Activated CD8-positive, alpha-beta T cell treated with anti-CD3 and anti-CD28 coated beads for 36 hours (primary cell): Measurements from ENCODE around the gene SPSB1. TPM values are rescaled to one million over a fixed set of nuclear protein-coding genes. Genes with fewer than 3 reads are reported as not detected.

ENCODE experiments used
- ATAC-seq: fragments of 200-7000 bp; cut with Tn5 transposase; one replicate; pipeline ENCODE4 v1.10.0; 2021; ENCODE audit warnings: mild to moderate bottlenecking, moderate library complexity
- CTCF ChIA-PET: fragments of 350-600 bp; sonication (Branson Sonifier 250); formaldehyde crosslinking; loops from one replicate; lab custom pipeline; 2021; ENCODE audit warnings: antibody characterized with exemption; lab: Charles Lee
- POLR2A ChIA-PET: fragments of 350-600 bp; sonication (Branson Sonifier 250); formaldehyde crosslinking; loops from one replicate; lab custom pipeline; 2021; ENCODE audit warnings: antibody characterized with exemption; lab: Charles Lee
- DNase-seq: peaks from one replicate; pipeline ENCODE4 v3.0.0-alpha.2; 2020
- H3K27ac Mint-ChIP-seq: one replicate; pipeline ENCODE4 v1.8.0; 2021; ENCODE audit warnings: mild to moderate bottlenecking, mixed read lengths
- H3K27me3 Mint-ChIP-seq: one replicate; pipeline ENCODE4 v1.8.0; 2021; ENCODE audit warnings: mixed read lengths
- H3K36me3 Mint-ChIP-seq: one replicate; pipeline ENCODE4 v1.8.0; 2021; ENCODE audit warnings: low read depth, mixed read lengths
- H3K4me1 Mint-ChIP-seq: one replicate; pipeline ENCODE4 v1.8.0; 2021; ENCODE audit warnings: low read depth, mixed read lengths
- H3K4me3 Mint-ChIP-seq: one replicate; pipeline ENCODE4 v1.8.0; 2021; ENCODE audit warnings: mild to moderate bottlenecking, moderate library complexity, mixed read lengths
- H3K9me3 Mint-ChIP-seq: one replicate; pipeline ENCODE4 v1.8.0; 2021; ENCODE audit warnings: mixed read lengths
- intact Hi-C: fragments of 100-400 bp; cut with micrococcal nuclease; formaldehyde crosslinking; loops from one replicate; pipeline ENCODE4 v1.10.0; 2022
- total RNA-seq, 2 experiments: library from RNA; stranded (reverse); gene quantifications; one replicate each; pipeline ENCODE4 v1.2.3, GENCODE V29; 2021
- TF ChIP-seq, protein P1 (sequence below): fragments of 200-600 bp; IDR thresholded peaks from one replicate; pipeline ENCODE4 v1.8.0; 2022; ENCODE audit warnings: antibody characterized with exemption, mild to moderate bottlenecking

Gene SPSB1
- total RNA-seq, 2 experiments from 2014 or later = 1.1 to 1.5 TPM

DNA sequence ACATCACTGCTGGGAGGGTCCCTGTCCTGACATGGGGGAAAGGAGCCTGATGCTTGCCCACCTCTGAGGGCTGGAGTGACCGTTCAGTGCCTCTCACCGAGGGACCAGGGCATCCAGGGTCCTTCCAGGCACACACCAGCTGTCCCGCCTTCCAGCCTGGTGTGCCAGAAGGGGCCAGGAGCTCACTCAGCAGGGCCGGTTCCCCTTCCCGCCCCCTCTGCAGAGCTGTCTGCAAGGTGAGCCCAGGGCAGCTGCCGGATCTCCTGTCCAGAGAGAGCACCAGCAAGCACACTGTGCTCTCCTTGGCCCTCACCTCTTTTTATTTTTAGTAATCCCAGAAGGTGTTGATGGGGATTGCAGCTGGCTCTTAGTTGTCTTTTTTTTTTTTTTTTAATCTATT is 41.2 kb upstream of the SPSB1 start:
- Mint-ChIP-seq H3K9me3 (no peaks in the 10 kb centered on the region), H3K36me3 (peaks cover 3% of the 10 kb centered on the region), H3K27me3 (no peaks in the 10 kb centered on the region), H3K4me1 (no peaks in the 10 kb centered on the region), H3K27ac (no peak overlapping the region), H3K4me3 (no peak overlapping the region)
- ChIA-PET CTCF (interaction anchor here (1.6 to 1.9 kb wide), 3 partner anchors 15 to 204 kb away, joined by 6 to 7 read pairs (median 7); no protein-coding TSS in a partner anchor), POLR2A (no interaction called here)
- DNase-seq (no peak), ATAC-seq (no peak)
- intact Hi-C loops = no loop called here
- TF ChIP-seq, protein P1, sequence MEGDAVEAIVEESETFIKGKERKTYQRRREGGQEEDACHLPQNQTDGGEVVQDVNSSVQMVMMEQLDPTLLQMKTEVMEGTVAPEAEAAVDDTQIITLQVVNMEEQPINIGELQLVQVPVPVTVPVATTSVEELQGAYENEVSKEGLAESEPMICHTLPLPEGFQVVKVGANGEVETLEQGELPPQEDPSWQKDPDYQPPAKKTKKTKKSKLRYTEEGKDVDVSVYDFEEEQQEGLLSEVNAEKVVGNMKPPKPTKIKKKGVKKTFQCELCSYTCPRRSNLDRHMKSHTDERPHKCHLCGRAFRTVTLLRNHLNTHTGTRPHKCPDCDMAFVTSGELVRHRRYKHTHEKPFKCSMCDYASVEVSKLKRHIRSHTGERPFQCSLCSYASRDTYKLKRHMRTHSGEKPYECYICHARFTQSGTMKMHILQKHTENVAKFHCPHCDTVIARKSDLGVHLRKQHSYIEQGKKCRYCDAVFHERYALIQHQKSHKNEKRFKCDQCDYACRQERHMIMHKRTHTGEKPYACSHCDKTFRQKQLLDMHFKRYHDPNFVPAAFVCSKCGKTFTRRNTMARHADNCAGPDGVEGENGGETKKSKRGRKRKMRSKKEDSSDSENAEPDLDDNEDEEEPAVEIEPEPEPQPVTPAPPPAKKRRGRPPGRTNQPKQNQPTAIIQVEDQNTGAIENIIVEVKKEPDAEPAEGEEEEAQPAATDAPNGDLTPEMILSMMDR = no peak

DNA sequence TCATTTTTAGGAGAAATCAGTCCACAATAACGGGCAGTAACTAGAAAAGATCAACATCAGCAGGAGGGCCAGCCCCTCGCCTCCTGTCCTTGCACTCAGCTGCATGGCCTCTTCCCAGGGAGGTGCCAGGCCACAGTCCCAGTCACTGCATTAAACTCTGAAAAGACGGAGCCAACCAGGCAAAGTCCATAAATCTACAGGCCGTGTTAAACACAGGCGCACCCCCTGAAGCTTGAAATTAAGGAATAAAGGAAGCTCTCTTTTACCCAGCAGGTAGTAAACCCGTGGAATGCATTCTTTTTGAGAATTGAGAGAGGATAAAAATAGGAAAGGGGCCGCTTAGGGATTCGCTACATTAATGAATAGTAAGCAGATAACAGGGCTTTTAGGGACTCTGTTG is 39.7 kb upstream of the SPSB1 start:
- CTCF ChIA-PET = interaction anchor here (1.2 to 1.9 kb wide), 5 partner anchors 14 to 203 kb away, joined by 3 to 7 read pairs (median 6); partner anchors contain the start of gene H6PD
- intact Hi-C loops = no loop called here
- TF ChIP-seq, protein P1 = no peak
- Mint-ChIP-seq H3K27me3 (no peaks in the 10 kb centered on the region), H3K27ac (no peak overlapping the region), H3K4me1 (peaks cover under 1% of the 10 kb centered on the region), H3K36me3 (peaks cover 2% of the 10 kb centered on the region), H3K4me3 (no peak overlapping the region), H3K9me3 (peaks cover under 1% of the 10 kb centered on the region)
- ATAC-seq (no peak), DNase-seq (no peak)
- POLR2A ChIA-PET = no interaction called here

DNA sequence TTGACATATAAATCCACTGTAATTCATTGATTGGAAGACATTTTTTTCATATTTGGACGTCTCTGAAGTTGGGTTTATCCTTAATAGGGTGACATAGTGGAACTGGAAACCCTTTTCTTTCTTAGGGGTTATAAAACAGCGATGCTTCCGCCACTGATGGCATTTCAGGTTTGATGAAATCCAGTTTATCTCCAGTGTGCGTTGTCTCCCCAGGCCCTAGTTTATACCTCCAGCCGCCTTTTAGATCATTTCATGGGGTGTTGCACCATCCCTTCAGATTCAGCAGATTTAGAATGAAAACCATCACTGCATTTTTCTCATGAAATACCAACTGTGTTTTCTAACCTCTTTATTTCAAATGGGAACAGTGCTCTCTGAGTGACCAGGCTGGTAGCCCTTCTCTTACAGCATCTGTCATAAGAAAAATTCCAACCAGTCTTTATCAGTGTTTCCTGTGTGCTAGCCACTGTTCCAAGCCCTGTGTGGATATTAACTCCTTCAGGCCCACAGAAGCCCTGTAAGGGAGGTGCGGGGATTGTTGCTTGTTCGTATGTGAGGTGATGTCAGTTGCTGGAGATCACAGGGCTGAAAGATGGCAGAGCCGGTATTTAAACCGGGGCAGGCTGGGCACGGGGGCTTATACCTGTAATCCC is 39.1 kb upstream of the SPSB1 start:
- POLR2A ChIA-PET = no interaction called here
- H3K4me3 Mint-ChIP-seq = no peak overlapping the region

DNA sequence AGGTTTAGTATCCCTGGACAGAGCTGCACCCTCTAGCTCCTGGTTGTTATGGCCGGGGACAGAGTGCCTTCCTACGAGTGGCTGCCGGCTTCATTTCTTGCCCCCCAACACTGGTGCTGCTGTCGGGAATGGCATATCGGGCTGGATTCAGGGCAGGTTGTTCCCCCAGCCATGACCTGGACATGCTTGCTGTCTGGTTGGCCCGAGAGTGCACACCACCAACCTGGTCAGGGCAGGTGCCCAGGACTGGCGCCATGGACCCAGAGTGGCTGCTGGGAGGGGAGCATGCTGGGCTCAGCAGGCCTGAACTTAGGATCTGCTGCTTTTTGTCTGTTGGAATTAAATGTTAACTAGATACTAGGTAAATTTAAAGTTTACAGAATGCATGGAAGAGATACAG is 36.4 kb upstream of the SPSB1 start:
- H3K27me3 Mint-ChIP-seq = no peaks in the 10 kb centered on the region
- peaks cover 23% of the 10 kb centered on the region for H3K9me3 Mint-ChIP-seq
- ChIA-PET POLR2A (no interaction called here), CTCF (interaction anchor here (0.8 to 1.4 kb wide), 3 partner anchors 10 to 238 kb away, joined by 3 to 6 read pairs (median 3); no protein-coding TSS in a partner anchor)
- TF ChIP-seq, protein P1 = no peak
- DNase-seq (no peak), ATAC-seq (no peak)
- peaks cover 13% of the 10 kb centered on the region for H3K4me1 Mint-ChIP-seq
- intact Hi-C loops = no loop called here
- peaks cover 18% of the 10 kb centered on the region for H3K36me3 Mint-ChIP-seq
- H3K4me3 Mint-ChIP-seq = no peak overlapping the region
- no peak overlapping the region for H3K27ac Mint-ChIP-seq

More for the DNA sequence above, 39.1 kb upstream of the SPSB1 start:
- no peak for ATAC-seq
- H3K36me3 Mint-ChIP-seq = peaks cover 3% of the 10 kb centered on the region
- CTCF ChIA-PET = interaction anchor here (1.6 to 1.9 kb wide), 2 partner anchors 13 to 143 kb away, joined by 5 to 7 read pairs; no protein-coding TSS in a partner anchor
- TF ChIP-seq, protein P1 = no peak
- peaks cover 6% of the 10 kb centered on the region for H3K9me3 Mint-ChIP-seq
- intact Hi-C loops = no loop called here
- peaks cover 4% of the 10 kb centered on the region for H3K4me1 Mint-ChIP-seq
- no peaks in the 10 kb centered on the region for H3K27me3 Mint-ChIP-seq
- no peak overlapping the region for H3K27ac Mint-ChIP-seq
- DNase-seq = no peak

DNA sequence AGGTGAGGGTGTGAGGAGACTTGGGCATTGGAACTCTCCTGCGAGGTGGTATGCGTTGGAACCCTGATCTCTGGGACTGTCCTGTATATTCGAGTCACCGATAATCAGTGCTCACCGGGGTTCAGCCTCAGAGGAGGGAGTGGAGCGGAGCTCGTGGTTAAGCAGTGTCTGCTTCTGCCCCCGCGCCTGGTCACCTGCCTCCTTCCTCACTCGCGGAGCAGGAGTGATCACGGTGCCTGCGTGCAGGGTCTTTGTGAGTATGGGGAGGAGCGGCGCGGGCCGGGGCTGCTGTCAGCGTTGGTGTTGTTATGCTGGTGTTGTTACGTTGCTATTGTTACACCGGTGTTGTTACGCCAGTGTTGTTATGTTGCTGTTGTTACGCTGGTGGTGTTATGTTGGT is 34.8 kb upstream of the SPSB1 start:
- Mint-ChIP-seq H3K4me3 (no peak overlapping the region), H3K27ac (no peak overlapping the region), H3K9me3 (peaks cover 23% of the 10 kb centered on the region), H3K4me1 (peaks cover 13% of the 10 kb centered on the region), H3K27me3 (no peaks in the 10 kb centered on the region), H3K36me3 (peaks cover 18% of the 10 kb centered on the region)
- ATAC-seq (no peak), DNase-seq (no peak)
- intact Hi-C loops = no loop called here
- TF ChIP-seq, protein P1 = no peak
- CTCF ChIA-PET = interaction anchor here (1.1 kb wide), 1 partner anchor 9 kb away, joined by 4 read pairs; no protein-coding TSS in a partner anchor
- POLR2A ChIA-PET = no interaction called here
